NCI-H1048 (cell line): ENCODE data around the gene ZBTB48.
"Not testable (repeated sequence)": the region's sequence is repeated elsewhere in the genome, so short reads cannot be mapped to it uniquely, and the experiment has no call there.

Experiments
- DNase-seq: peaks from one replicate; lab custom pipeline; 2025; lab: John Stamatoyannopoulos, UW

The ZBTB48 gene

DNA sequence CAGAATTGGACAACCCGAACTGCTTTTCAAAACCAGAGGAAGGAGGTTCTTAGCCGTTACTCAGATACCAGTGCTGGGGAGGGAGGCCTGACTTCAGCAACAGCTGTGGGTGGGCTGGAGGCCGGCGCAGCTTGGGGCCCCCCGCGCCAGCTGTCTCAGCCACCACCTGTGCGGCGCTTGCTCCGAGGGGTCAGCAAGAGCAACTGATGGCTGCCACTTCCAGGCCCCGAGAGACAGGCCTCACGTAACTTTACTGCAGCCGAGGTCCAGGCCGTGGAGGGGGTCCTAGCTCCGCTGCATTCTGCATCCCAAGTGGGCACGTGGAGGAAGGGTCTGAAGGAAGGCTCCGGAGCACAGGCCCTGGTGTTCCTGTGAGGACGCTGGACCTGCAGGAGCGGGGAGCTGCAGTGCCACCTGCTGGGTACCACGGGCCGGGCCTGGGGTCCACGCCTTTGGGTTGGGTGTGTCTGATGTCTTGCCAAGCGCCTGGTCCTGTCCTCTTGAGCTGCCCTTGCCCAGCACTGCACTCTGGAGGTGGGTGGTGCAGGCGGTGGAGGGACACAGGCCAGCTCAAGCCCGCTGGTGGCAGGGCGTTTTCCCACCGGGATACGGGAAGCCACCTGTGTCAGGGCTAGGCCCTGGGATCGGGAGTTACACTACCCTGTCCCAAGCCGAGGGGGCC lies 54.7 kb downstream of the ZBTB48 start:
- DNase-seq, result no peak

DNA sequence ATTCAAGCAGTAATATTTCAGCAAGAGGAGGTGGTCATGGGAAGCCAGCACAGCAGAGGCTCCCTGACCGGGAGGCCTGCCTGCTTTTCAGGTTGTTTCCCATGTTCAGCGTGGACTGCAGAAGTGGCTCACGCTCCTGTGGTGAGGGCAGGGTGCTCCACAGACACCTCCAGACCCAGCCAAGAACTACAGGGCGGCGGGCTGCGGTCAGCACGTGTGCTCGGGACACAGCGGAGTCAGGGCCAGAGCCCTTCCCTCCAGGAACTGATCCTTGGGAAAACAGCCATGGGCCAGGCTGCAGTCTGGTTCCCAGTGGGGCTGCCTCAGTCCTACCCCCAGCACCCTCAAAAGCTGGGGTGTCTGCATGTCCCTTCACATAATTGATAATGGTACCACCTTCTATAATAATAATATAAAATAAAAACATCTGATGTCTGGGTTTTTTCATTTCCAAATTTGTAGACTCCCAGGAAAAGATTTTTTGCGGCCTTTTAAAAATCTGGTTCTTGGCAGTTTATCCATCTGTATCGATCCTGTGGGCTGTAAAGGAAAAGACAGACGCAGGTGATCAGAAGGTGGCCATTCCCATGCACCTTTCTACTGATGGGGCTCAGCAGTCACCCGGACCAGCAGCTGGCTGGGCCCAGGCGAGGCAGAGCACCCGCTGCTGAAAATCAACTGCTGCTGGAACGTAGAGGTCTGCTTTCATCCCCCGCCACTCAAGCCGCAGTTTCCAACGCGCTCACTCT lies 55.5 kb downstream of the ZBTB48 start:
- no peak for DNase-seq

DNA sequence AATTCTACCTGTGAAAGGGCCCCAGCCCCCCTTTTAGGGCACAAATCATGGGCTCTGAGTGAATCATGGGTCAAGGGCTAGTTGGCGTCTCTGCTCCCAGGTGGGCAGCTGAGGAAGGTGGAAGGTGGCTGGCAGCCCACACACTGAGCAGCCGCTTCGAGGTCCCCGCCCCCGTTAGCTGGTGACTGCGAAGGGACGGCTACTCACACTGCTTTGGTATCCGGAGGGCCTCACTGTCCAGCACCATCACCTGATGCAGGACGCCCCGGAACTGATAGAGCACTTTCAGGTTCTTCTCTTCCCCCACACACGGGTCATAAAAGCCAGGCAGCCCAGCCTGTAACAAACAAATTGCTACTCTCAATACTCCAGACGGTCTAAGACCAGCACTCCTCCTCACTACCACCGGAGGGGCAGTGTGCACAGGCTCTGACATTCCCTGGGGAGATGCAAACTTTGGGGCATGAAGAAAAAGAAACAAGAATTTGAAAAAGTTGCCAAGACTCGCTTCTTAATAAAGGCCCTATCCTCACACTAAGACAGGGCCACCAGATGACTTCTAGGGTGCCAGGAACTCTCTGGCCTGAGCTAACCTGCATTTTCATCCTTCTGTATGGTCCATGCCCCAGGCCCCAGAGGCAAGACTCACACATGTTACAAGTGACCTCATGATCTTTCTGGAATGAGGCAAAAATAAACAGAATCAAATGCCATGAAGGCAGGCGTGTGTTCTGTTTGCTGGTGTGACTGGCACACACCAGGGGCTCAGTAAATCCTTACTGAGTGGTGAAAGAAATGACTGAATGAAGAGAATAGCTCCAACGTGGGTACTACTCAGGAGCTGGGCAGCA lies 56.3 kb downstream of the ZBTB48 start:
- no peak for DNase-seq

DNA sequence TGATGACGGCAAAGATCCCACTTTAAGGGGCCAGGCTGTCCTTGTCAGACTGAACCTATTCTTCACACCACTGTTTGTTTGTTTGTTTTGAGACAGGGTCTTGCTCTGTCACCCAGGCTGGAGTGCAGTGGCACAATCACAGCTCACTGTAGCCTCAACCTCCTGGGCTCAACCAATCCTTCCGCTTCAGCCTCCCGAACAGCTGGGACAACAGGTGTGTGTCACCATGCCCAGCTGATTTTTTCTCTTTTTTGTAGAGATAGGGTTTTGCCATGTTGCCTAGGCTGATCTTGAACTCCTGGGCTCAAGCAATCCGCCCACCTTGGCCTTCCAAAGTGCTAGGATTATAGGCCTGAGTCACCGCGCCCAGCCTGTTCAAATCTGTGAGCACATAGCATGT lies 57.0 kb downstream of the ZBTB48 start:
- not testable (repeated sequence) for DNase-seq

DNA sequence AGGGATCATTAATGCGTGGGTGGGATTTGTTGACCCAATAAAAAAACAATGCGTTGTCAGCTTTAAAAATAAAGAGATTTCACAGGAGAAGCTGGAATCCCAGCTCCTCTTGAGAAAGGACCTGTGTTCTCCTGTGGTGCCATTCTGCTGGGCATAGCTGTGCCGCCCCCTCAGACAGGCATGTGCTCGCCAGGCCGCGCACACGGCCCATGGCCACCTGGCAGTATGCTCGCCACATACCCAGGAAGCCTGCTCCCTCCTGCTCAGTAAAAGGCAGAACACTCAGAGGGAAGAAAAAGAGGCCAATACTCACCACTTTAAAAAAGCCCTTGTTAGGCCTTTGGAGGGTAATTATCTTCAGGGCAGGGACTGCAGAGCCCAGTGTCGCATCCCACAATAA lies 58.0 kb downstream of the ZBTB48 start:
- no peak for DNase-seq

DNA sequence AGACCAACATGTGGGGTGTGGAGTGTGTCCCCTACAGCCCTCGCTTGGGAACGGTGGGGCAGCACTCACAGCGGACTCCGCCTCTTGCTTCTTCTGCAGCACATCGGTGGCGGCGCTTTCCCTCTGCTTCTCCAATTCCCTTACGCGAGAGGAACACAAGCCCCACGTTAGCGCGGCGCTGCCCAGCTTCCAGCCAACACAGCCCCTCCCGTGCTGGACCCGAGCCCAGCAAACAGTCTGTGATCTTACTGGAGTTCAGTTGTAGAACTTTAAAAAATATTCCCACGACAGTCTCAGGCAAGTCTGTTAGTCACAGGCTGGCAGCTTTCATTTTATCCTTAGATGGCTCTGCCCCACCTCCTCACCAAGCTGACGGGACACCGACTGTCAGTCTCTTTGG lies 58.4 kb downstream of the ZBTB48 start:
- no peak for DNase-seq
